ENCODE measurements around the gene OR4C5.
"Not testable (repeated sequence)": the region's sequence is repeated elsewhere in the genome, so short reads cannot be mapped to it uniquely, and the experiment has no call there.

Gene OR4C5

GRCh38 chr11:48366365-48366764, at the start of gene OR4C5:
Gene OR4C5, minus strand, starts transcription at chr11:48366465. Its CDS starts 0 bp downstream, at chr11:48366465.
- no peak for DNase-seq

GRCh38 chr11:48384670-48385069, 18.4 kb upstream of the OR4C5 start:
- DNase-seq, result no peak

- DNase-seq, result not testable (repeated sequence)
Measured at GRCh38 chr11:48384151-48384550, 17.9 kb upstream of the OR4C5 start.

GRCh38 chr11:48361289-48361688, 5.0 kb downstream of the OR4C5 start:
- DNase-seq, result not testable (repeated sequence)

GRCh38 chr11:48354677-48355076, 11.6 kb downstream of the OR4C5 start:
- DNase-seq, result no peak

GRCh38 chr11:48354013-48354412, 12.3 kb downstream of the OR4C5 start:
- no peak for DNase-seq

- not testable (repeated sequence) for DNase-seq
Measured at GRCh38 chr11:48346286-48346685, 20.0 kb downstream of the OR4C5 start.

- DNase-seq, result not testable (repeated sequence)
Measured at GRCh38 chr11:48342505-48342904, 23.8 kb downstream of the OR4C5 start.

GRCh38 chr11:48341466-48341865, 24.8 kb downstream of the OR4C5 start:
- DNase-seq, result no peak

- not testable (repeated sequence) for DNase-seq
Measured at GRCh38 chr11:48324620-48325019, 41.6 kb downstream of the OR4C5 start, which contains the start of gene OR4C3. Gene OR4C3, plus strand, starts transcription at chr11:48324920. Its CDS starts 102 bp downstream, at chr11:48325022.

GRCh38 chr11:48319813-48320212, 46.5 kb downstream of the OR4C5 start:
- not testable (repeated sequence) for DNase-seq

Data from activated CD8-positive, alpha-beta memory T cell treated with anti-CD3 and anti-CD28 coated beads, Interleukin-2, amount 50 U/mL, for 4 hours (primary cell).